Renal pelvis (tissue), 4 donors: ENCODE data around the gene TAPBP. TPM values are rescaled to one million over a fixed set of nuclear protein-coding genes. Genes with fewer than 3 reads are reported as not detected.

Experiments
- DNase-seq: peaks from one replicate; pipeline ENCODE4 v3.0.0-alpha.2; 2013
- polyA plus RNA-seq, 3 donors: library from polyadenylated mRNA; unstranded; fragments of 120-200 nt; gene quantifications; one replicate each; pipeline ENCODE4 v1.2.1, GENCODE V29; 2013; ENCODE audit not compliant: insufficient read length in 3 of 3

Gene TAPBP
- polyA plus RNA-seq, 3 donors: 34.8 to 50.6 (median 50.2) TPM

GRCh38 chr6:33323623-33323948 is 9.7 kb upstream of the TAPBP start:
- DNase-seq: no peak

GRCh38 chr6:33321227-33321626 is 7.3 kb upstream of the TAPBP start:
- DNase-seq: no peak

- no peak for DNase-seq
Measured at GRCh38 chr6:33320315-33321181, 6.7 kb upstream of the TAPBP start.

GRCh38 chr6:33319939-33320314 is 6.0 kb upstream of the TAPBP start:
- DNase-seq: no peak

GRCh38 chr6:33318426-33319073 is 4.7 kb upstream of the TAPBP start:
- DNase-seq: no peak

GRCh38 chr6:33317669-33318425 is 4.0 kb upstream of the TAPBP start, which contains the start of gene ZBTB22:
Gene ZBTB22 (minus strand): TSS chr6:33317744. CDS start chr6:33316916, 828 bp downstream.
- peak; percentile 100 for DNase-seq

GRCh38 chr6:33317419-33317668 is 3.5 kb upstream of the TAPBP start:
- DNase-seq: no peak

- no peak for DNase-seq
Measured at GRCh38 chr6:33316603-33317418, 2.9 kb upstream of the TAPBP start.

GRCh38 chr6:33315793-33316602 is 2.1 kb upstream of the TAPBP start:
- DNase-seq: no peak

GRCh38 chr6:33314943-33315792 is 1.3 kb upstream of the TAPBP start:
- no peak for DNase-seq

GRCh38 chr6:33314515-33314942 is 651 bp upstream of the TAPBP start:
- DNase-seq: peak; percentile 70

- DNase-seq: peak; percentile 35
Measured at GRCh38 chr6:33313105-33313708, 671 bp downstream of the TAPBP start.

GRCh38 chr6:33312361-33313104 is 1.3 kb downstream of the TAPBP start:
- peak; percentile 57 for DNase-seq

GRCh38 chr6:33306356-33306755 is 7.5 kb downstream of the TAPBP start:
- no peak for DNase-seq

- no peak for DNase-seq
Measured at GRCh38 chr6:33305052-33305451, 8.8 kb downstream of the TAPBP start.

- DNase-seq: no peak
Measured at GRCh38 chr6:33304216-33304615, 9.7 kb downstream of the TAPBP start.

- DNase-seq: no peak
Measured at GRCh38 chr6:33301877-33302276, 12.0 kb downstream of the TAPBP start.

- DNase-seq: peak; percentile 93
Measured at GRCh38 chr6:33299237-33299944, 14.5 kb downstream of the TAPBP start.
